ENCODE data around the gene MYH4. TPM values are rescaled to one million over a fixed set of nuclear protein-coding genes. Genes with fewer than 3 reads are reported as not detected.

MYH4 gene
- total and polyA plus RNA-seq, 10 of the 15 experiments (the other 5 are each of a cell fraction or from before 2014, with no cell fraction given): not detected

GRCh38 chr17:10513299-10514067 lies 44.1 kb upstream of the MYH4 start:
- Histone ChIP-seq H3K4me2 (ENCODE audit: control insufficient read depth, insufficient read depth) (no peak overlapping the region), H3K36me3 (ENCODE audit: control insufficient read depth in 2 of 2, insufficient read depth in 2 of 2, low read length in 1 of 2) (no peaks in the 10 kb centered on the region), H3K9me3 (replicated peaks; ENCODE audit: control insufficient read depth, insufficient read depth, low read length) (no peaks in the 10 kb centered on the region), H3K27ac (ENCODE audit: control insufficient read depth, insufficient read depth) (no peak overlapping the region), H3K79me2 (ENCODE audit: control insufficient read depth, insufficient read depth, low read length) (no peaks in the 10 kb centered on the region), H3K9ac (ENCODE audit: control insufficient read depth, insufficient read depth, low read length) (no peak overlapping the region), H4K20me1 (ENCODE audit: control insufficient read depth, insufficient read depth) (no peaks in the 10 kb centered on the region), H3K27me3 (replicated peaks in 1 of 2; ENCODE audit: control insufficient read depth in 2 of 2, insufficient read depth in 2 of 2, low read length in 1 of 2) (0 out of 4 replicates have a peak, but pooled peaks cover 0 to 2% of the 10 kb centered on the region in 2 experiments), H3K4me1 (ENCODE audit: control insufficient read depth, insufficient read depth, low read length) (no peaks in the 10 kb centered on the region), H3K4me3 (no peak overlapping the region), H2AFZ (ENCODE audit: control insufficient read depth, low read depth, low read length) (no peak overlapping the region)
- ATAC-seq (no peak), DNase-seq (ENCODE audit: low read depth, low spot score) (no peak), FAIRE-seq (no peak)
- no TSS peak for BruUV-seq (replicated peaks)
- ChIA-PET SMC1A (ENCODE audit: uncharacterized antibody, unreplicated experiment) (no interaction called here), RAD21 (ENCODE audit: unreplicated experiment) (no interaction called here), POLR2A (no interaction called here), CTCF (no interaction called here)
- intact Hi-C loops (cut with micrococcal nuclease; ENCODE audit: unreplicated experiment): no loop called here
- 2% methylated on average over 6 of the region's 6 CpGs for WGBS (ENCODE audit: insufficient coverage, insufficient replicate concordance, low lambda C conversion rate, missing lambda C conversion rate)
- in situ Hi-C loops (cut with MboI): no loop called here
- TF ChIP-seq CHD2 (IDR thresholded peaks at IDR 0.05; ENCODE audit: borderline replicate concordance, low read depth, low read length): no peak
- no peak for TF ChIP-seq POU2F2 (IDR thresholded peaks at IDR 0.05; ENCODE audit: borderline replicate concordance, low read depth, low read length)
- no peak for TF ChIP-seq SPI1 (IDR thresholded peaks at IDR 0.05; ENCODE audit: borderline replicate concordance, insufficient read depth, low read depth, low read length)
- TF ChIP-seq SMAD1 (IDR thresholded peaks at IDR 0.05; ENCODE audit: low read depth, partially characterized antibody): no peak
- TF ChIP-seq SRF (IDR thresholded peaks at IDR 0.05; ENCODE audit: low read depth in 2 of 2, low read length in 2 of 2): no peak
- TF ChIP-seq CHD4 (IDR thresholded peaks at IDR 0.05): no peak
- TF ChIP-seq JUNB (IDR thresholded peaks at IDR 0.05): no peak
- TF ChIP-seq MYB (IDR thresholded peaks at IDR 0.05; ENCODE audit: borderline replicate concordance, low read depth, low read length): no peak
- TF ChIP-seq HSF1 (IDR thresholded peaks at IDR 0.05; ENCODE audit: low read depth, low read length): no peak
- TF ChIP-seq E2F4 (IDR thresholded peaks at IDR 0.05; ENCODE audit: low read depth, low read length): no peak
- TF ChIP-seq E4F1 (IDR thresholded peaks at IDR 0.05; ENCODE audit: borderline replicate concordance, partially characterized antibody): no peak
- TF ChIP-seq NBN (IDR thresholded peaks at IDR 0.05): no peak
- no peak for TF ChIP-seq ZNF24 (IDR thresholded peaks at IDR 0.05)
